Activated naive CD8-positive, alpha-beta T cell treated with anti-CD3 and anti-CD28 coated beads, Interleukin-2, amount 10 ng/mL, durations not matched to agents 7 days and 5 days (primary cell): Measurements from ENCODE around the gene BMAL1. TPM values are rescaled to one million over a fixed set of nuclear protein-coding genes. Genes with fewer than 3 reads are reported as not detected.
"Not testable (repeated sequence)": the region's sequence is repeated elsewhere in the genome, so short reads cannot be mapped to it uniquely, and the experiment has no call there.

Source experiments
- ATAC-seq: fragments of 150-1000 bp; cut with Tn5 transposase; one replicate; pipeline ENCODE4 v1.10.0; 2021; ENCODE audit warnings: low read depth, moderate library complexity
- POLR2A ChIA-PET: fragments of 350-600 bp; sonication (Branson Sonifier 250); formaldehyde crosslinking; loops from one replicate; lab custom pipeline; 2021; ENCODE audit warnings: antibody characterized with exemption; lab: Charles Lee
- DNase-seq: peaks from one replicate; pipeline ENCODE4 v3.0.0; 2021
- H3K27ac Mint-ChIP-seq: one replicate; pipeline ENCODE4 v1.8.0; 2022; ENCODE audit warnings: mild to moderate bottlenecking, mixed read lengths
- H3K27me3 Mint-ChIP-seq: one replicate; pipeline ENCODE4 v1.8.0; 2022; ENCODE audit warnings: mild to moderate bottlenecking, moderate library complexity, mixed read lengths
- H3K36me3 Mint-ChIP-seq: one replicate; pipeline ENCODE4 v1.8.0; 2021; ENCODE audit warnings: mild to moderate bottlenecking, mixed read lengths
- H3K4me1 Mint-ChIP-seq: one replicate; pipeline ENCODE4 v1.8.0; 2021; ENCODE audit warnings: mixed read lengths
- H3K4me3 Mint-ChIP-seq: one replicate; pipeline ENCODE4 v1.8.0; 2022; ENCODE audit warnings: mild to moderate bottlenecking, moderate library complexity, mixed read lengths
- H3K9me3 Mint-ChIP-seq: one replicate; pipeline ENCODE4 v1.8.0; 2021; ENCODE audit warnings: mixed read lengths
- total RNA-seq, 2 experiments: library from RNA; stranded (reverse); gene quantifications; one replicate each; pipeline ENCODE4 v1.2.3, GENCODE V29; 2021

BMAL1 gene
- total RNA-seq, 2 experiments from 2014 or later: 76.8 to 83.3 TPM

DNA sequence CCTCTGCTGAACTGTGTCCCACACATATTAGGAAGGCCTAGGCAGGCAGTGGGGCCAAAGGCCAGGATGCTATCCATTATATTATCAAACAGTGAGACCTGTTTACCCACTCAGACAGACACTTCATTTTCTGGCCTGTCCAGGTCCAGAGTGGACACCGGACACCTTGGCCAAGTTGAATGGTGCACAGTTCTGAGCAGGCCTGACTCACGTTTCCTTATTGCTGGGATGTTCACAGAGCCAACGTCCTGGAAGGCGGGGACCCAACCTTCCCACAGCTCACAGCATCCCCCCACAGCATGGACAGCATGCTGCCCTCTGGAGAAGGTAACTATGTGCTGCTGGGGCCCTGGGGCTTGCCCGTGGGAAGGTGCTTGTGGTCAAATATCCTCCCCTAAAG lies 98.8 kb downstream of the BMAL1 start:
- POLR2A ChIA-PET: no interaction called here
- H3K4me3 Mint-ChIP-seq: no peak overlapping the region
- H3K27ac Mint-ChIP-seq: peak overlapping the region; percentile 43
- H3K9me3 Mint-ChIP-seq: no peaks in the 10 kb centered on the region
- DNase-seq (no peak), ATAC-seq (no peak)
- H3K36me3 Mint-ChIP-seq: peaks cover 25% of the 10 kb centered on the region
- no peaks in the 10 kb centered on the region for H3K27me3 Mint-ChIP-seq
- peaks cover 1% of the 10 kb centered on the region for H3K4me1 Mint-ChIP-seq

DNA sequence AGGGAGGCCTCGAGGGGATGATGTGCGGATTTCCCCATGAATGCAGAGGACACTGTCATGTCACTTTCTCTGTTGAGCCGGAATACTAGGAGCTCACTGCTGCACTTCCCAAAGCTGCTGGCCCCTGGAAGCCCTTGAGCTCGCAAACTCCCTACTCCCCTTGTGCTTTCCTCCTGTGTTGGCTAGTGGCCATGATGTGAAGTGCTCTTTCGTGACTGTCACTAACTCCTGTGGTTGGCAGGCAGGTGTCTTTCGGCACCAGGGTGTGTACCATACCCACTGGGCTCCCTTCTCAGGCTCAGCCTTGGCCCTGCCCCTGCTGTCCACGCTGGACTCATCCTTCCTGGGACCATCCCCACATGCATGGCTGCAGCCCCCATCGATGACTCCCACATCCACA lies 99.2 kb downstream of the BMAL1 start:
- H3K4me3 Mint-ChIP-seq: no peak overlapping the region
- ATAC-seq (no peak), DNase-seq (no peak)
- no peaks in the 10 kb centered on the region for H3K9me3 Mint-ChIP-seq
- peak overlapping the region; percentile 5 for H3K27ac Mint-ChIP-seq
- peaks cover 1% of the 10 kb centered on the region for H3K4me1 Mint-ChIP-seq
- H3K27me3 Mint-ChIP-seq: no peaks in the 10 kb centered on the region
- POLR2A ChIA-PET: no interaction called here
- peaks cover 27% of the 10 kb centered on the region for H3K36me3 Mint-ChIP-seq

DNA sequence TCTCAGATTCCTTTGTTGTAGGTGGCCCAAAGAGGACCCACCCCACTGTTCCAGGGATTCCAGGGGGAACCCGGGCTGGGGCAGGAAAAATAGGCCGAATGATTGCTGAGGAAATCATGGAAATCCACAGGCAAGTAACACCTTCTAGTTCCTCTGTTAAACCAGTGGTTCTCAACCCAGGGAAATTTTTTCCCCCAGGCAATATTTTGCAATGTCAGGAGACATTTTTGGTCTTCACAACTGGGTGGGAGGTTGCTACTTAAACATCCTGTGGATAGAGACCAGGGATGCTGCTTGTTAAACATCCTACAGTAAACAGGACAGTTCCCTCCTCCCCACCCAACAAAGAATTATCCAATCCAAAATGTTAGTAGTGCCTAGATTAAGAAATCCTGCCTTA lies 100.7 kb downstream of the BMAL1 start:
- POLR2A ChIA-PET: no interaction called here
- peaks cover 1% of the 10 kb centered on the region for H3K4me1 Mint-ChIP-seq
- no peak for ATAC-seq
- H3K9me3 Mint-ChIP-seq: no peaks in the 10 kb centered on the region
- DNase-seq: no peak
- no peak overlapping the region for H3K4me3 Mint-ChIP-seq
- H3K36me3 Mint-ChIP-seq: peaks cover 36% of the 10 kb centered on the region
- no peaks in the 10 kb centered on the region for H3K27me3 Mint-ChIP-seq
- no peak overlapping the region for H3K27ac Mint-ChIP-seq

DNA sequence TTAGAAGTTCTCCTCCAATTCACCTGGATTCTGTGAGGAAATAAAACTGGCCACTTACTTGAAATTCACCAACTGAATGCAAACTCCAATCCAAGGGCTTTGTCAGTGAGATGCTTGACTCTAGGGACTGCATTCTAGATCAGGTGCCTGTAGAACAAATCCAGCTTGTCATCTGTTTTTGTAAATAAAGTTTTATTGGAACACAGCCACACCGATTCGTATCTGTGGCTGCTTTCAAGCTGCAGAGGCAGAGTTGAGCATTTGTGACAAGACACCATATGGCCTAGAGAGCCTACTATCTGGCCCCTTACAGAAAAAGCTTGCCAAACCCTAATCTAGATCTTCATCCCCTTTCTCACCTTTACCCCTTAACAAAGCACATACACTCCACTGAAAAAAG lies 103.1 kb downstream of the BMAL1 start:
- no peak overlapping the region for H3K4me3 Mint-ChIP-seq
- H3K27ac Mint-ChIP-seq: no peak overlapping the region
- peaks cover 27% of the 10 kb centered on the region for H3K36me3 Mint-ChIP-seq

DNA sequence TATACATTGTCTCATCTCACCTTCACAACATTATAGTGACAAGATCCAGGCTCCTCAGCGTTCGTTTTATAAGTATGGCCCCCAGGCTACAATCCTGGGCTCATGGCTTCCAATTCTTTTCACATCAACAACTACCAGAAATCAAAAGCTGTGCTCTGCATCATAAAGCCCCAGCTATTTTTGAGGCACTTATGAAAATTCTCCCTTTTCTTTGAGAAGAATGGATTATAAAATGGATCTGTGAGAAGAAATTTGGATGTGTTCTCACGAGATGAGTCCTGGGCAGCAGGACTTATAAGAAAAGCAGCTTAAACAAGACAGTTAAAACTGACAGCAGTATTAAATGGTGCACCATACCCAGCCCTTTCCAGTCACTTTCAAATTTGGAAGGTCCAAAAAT lies 105.2 kb downstream of the BMAL1 start:
- no peaks in the 10 kb centered on the region for H3K27me3 Mint-ChIP-seq
- H3K4me1 Mint-ChIP-seq: no peaks in the 10 kb centered on the region
- no peak overlapping the region for H3K27ac Mint-ChIP-seq
- H3K9me3 Mint-ChIP-seq: no peaks in the 10 kb centered on the region
- ATAC-seq: no peak
- POLR2A ChIA-PET: no interaction called here
- no peak for DNase-seq
- H3K36me3 Mint-ChIP-seq: peaks cover 20% of the 10 kb centered on the region
- H3K4me3 Mint-ChIP-seq: no peak overlapping the region

More for the DNA sequence above, 103.1 kb downstream of the BMAL1 start:
- POLR2A ChIA-PET: no interaction called here
- DNase-seq (no peak), ATAC-seq (no peak)
- no peaks in the 10 kb centered on the region for H3K4me1 Mint-ChIP-seq
- H3K27me3 Mint-ChIP-seq: no peaks in the 10 kb centered on the region
- H3K9me3 Mint-ChIP-seq: no peaks in the 10 kb centered on the region

DNA sequence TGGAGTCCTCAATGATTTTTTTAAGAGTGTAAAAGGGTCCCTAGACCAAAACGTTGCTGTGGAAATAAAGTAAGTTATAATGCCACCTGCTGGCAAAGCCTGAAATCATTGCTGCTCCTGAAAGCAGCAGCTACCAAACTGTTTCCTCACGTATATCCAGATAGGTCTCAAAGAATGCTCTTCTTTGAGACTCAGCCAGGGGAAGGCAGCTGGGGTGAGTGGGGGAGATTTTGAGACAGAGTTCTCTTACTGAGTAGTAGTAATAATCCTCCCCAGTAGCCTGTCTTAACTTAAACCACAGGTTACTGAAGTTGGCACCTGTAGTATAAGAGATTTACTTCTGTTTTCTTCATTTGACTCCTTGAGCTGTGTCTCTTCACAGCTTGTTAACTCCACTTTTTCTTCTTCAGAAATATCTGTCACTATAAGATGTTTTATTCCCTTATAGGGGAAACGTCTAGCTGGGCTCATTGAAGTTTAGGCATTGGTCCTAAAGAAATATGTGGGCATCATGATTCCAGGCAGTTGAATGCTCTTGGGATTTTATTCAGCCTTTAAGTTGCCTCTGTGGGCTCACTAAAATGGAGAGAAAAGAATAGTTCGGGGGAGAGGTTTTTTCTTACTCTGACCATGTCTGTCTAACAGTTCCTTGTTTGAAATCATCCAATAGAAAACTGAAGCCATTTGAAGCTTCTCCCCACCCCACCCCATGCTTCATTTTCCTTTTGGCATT lies 107.5 kb downstream of the BMAL1 start:
- no peak overlapping the region for H3K27ac Mint-ChIP-seq
- DNase-seq: no peak
- H3K36me3 Mint-ChIP-seq: peaks cover 29% of the 10 kb centered on the region
- H3K9me3 Mint-ChIP-seq: no peaks in the 10 kb centered on the region
- ATAC-seq: no peak
- H3K4me1 Mint-ChIP-seq: no peaks in the 10 kb centered on the region
- POLR2A ChIA-PET: no interaction called here
- H3K4me3 Mint-ChIP-seq: no peak overlapping the region
- no peaks in the 10 kb centered on the region for H3K27me3 Mint-ChIP-seq

DNA sequence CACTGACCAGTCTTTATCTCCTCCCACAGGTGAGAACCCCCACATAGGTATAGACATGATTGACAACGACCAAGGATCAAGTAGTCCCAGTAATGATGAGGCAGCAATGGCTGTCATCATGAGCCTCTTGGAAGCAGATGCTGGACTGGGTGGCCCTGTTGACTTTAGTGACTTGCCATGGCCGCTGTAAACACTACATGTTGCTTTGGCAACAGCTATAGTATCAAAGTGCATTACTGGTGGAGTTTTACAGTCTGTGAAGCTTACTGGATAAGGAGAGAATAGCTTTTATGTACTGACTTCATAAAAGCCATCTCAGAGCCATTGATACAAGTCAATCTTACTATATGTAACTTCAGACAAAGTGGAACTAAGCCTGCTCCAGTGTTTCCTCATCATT lies 109.0 kb downstream of the BMAL1 start:
- DNase-seq (no peak), ATAC-seq (no peak)
- Mint-ChIP-seq H3K4me3 (no peak overlapping the region), H3K9me3 (no peaks in the 10 kb centered on the region), H3K27ac (no peak overlapping the region), H3K36me3 (peaks cover 38% of the 10 kb centered on the region), H3K4me1 (no peaks in the 10 kb centered on the region), H3K27me3 (no peaks in the 10 kb centered on the region)
- POLR2A ChIA-PET: no interaction called here

DNA sequence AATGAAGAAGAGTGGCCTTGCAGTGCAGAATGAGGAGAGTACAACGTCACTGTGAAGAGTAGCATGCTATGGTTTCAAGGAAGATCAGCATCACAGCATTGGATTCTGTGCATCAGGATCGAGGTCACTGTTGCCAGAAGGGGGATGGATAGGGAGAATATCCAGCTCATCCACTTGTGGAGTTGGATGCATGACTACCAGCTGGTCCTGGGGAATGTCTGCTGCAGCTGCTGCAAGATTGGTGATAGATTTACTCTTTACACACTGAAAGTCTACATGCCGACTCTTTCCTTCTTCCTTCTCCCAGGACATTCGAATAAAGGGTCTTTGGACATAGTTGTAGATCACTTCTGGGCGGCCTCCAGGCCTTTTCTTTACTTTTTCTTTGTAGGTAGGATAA lies 111.2 kb downstream of the BMAL1 start:
- Mint-ChIP-seq H3K4me1 (no peaks in the 10 kb centered on the region), H3K27ac (no peak overlapping the region), H3K36me3 (peaks cover 37% of the 10 kb centered on the region), H3K4me3 (no peak overlapping the region), H3K9me3 (no peaks in the 10 kb centered on the region), H3K27me3 (no peaks in the 10 kb centered on the region)
- ATAC-seq (no peak), DNase-seq (no peak)
- POLR2A ChIA-PET: no interaction called here

DNA sequence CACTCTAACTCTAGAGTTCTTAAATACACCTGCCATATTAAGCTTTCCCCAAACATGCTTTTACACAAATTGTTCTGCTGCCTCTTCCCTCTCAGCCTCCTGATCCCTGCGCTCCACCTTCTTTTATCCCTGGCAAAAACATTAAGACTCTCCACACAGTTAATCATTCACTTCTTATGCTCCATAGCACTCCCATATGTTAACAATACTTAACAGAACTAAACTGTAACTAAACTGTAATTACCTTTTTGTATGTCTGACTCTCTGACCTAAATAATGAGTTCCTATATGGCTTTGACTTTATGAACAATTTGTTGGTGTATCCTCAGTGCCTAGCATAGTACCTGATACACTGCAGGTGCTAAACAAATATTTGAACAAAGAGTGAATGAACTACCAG lies 113.6 kb downstream of the BMAL1 start:
- Mint-ChIP-seq H3K4me3 (no peak overlapping the region), H3K27me3 (no peaks in the 10 kb centered on the region), H3K4me1 (no peaks in the 10 kb centered on the region), H3K36me3 (peaks cover 38% of the 10 kb centered on the region), H3K27ac (no peak overlapping the region), H3K9me3 (peaks cover under 1% of the 10 kb centered on the region)
- ATAC-seq (no peak), DNase-seq (no peak)
- POLR2A ChIA-PET: no interaction called here

DNA sequence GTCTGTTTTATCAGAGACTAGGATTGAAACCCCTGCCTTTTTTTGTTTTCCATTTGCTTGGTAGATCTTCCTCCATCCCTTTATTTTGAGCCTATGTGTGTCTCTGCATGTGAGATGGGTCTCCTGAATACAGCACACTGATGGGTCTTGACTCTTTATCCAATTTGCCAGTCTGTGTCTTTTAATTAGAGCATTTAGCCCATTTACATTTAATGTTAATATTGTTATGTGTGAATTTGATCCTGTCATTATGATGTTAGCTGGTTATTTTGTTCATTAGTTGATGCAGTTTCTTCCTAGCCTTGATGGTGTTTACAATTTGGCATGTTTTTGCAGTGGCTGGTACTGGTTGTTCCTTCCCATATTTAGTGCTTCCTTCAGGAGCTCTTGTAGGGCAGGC lies 120.7 kb downstream of the BMAL1 start:
- POLR2A ChIA-PET, H3K4me3 Mint-ChIP-seq, ATAC-seq, H3K4me1 Mint-ChIP-seq, H3K27ac Mint-ChIP-seq, H3K27me3 Mint-ChIP-seq, DNase-seq: not testable (repeated sequence)
- Mint-ChIP-seq H3K36me3 (peaks cover 44% of the 10 kb centered on the region), H3K9me3 (peaks cover 15% of the 10 kb centered on the region)

DNA sequence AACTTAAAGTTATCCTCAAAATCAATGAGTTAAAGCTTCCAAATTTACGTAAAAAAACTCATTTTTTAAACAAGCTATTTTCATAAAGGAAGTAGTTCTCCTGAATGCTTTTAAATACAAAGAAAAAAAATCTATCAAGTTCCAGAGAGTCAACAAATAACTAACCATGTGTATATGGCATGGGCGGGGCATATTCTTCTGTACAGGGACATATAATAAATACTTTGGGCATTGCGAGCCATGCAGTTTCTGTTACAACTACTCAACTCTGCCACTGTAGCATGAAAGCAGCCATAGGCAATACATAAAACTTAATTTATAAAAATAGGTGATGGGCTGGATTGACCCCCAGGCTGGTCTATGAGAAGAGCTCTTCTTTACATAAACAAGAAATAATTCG lies 127.6 kb downstream of the BMAL1 start:
- ATAC-seq (no peak), DNase-seq (no peak)
- H3K27me3 Mint-ChIP-seq: no peaks in the 10 kb centered on the region
- no peak overlapping the region for H3K27ac Mint-ChIP-seq
- H3K4me1 Mint-ChIP-seq: no peaks in the 10 kb centered on the region
- POLR2A ChIA-PET: no interaction called here
- no peak overlapping the region for H3K4me3 Mint-ChIP-seq
- peaks cover 41% of the 10 kb centered on the region for H3K36me3 Mint-ChIP-seq
- H3K9me3 Mint-ChIP-seq: peaks cover 10% of the 10 kb centered on the region

DNA sequence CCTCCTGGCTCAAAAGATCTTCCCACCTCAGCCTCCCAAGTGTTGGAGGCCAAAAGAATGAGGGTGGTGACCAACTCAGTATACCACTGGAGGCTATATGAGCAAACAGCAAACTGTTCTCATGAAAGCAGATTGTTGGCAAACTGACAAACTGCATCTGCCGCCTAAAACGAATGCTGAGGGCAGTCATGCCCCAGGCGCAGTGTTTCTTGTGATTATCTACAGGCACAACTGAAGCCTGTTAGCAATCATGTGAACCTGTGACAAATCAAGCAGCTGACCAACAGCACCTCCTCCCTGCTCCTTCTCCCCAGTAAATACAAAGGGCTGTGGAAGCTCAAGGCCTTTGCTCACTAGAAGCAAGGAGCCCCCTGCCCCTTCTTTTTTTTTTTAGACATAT lies 137.6 kb downstream of the BMAL1 start:
- no peak for ATAC-seq
- no peaks in the 10 kb centered on the region for H3K27me3 Mint-ChIP-seq
- H3K9me3 Mint-ChIP-seq: no peaks in the 10 kb centered on the region
- POLR2A ChIA-PET: no interaction called here
- no peak overlapping the region for H3K27ac Mint-ChIP-seq
- no peak overlapping the region for H3K4me3 Mint-ChIP-seq
- no peak for DNase-seq
- H3K4me1 Mint-ChIP-seq: no peaks in the 10 kb centered on the region
- H3K36me3 Mint-ChIP-seq: peaks cover 30% of the 10 kb centered on the region

DNA sequence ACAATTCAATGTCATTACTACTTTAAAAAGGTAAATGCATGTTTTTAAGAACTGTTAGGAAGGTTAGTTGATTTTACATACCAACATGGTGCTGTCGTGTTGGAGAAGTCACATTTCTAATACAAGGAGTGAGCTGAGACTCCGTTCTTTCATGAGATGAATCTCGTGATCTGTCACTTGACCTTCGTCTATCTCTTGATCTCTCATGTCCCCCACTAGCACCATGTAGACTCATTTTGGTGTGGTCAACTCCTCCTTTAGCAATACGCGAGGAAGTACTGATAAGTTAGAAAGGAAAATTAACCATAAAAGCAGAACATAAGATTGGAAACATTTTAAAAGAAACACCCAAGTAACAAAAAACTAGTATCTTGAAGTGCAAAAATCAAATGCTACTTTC lies 144.0 kb downstream of the BMAL1 start:
- ATAC-seq: no peak
- POLR2A ChIA-PET: no interaction called here
- Mint-ChIP-seq H3K36me3 (peaks cover 21% of the 10 kb centered on the region), H3K27me3 (no peaks in the 10 kb centered on the region), H3K27ac (no peak overlapping the region), H3K9me3 (peaks cover 3% of the 10 kb centered on the region), H3K4me1 (peaks cover 2% of the 10 kb centered on the region), H3K4me3 (no peak overlapping the region)
- DNase-seq: no peak

DNA sequence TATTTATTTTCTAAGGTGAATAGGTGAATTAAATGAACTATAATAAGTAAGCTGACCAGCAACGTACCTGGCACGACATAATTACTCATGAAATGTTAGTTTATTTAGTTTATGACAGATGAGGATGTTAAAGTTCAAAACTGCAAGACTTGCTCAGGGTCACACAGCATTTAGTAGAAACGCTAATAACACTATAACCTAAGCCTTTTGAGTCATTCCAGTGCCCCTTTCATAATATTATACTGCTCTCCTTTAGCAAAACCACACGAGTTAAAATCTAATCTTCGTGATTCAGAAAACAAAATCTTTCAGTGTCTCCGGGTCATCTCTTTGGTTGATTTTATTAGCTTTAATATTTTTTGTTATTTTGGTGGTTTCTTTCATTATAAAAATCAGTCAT lies 145.8 kb downstream of the BMAL1 start:
- H3K36me3 Mint-ChIP-seq: peaks cover 25% of the 10 kb centered on the region
- no peak for ATAC-seq
- H3K27me3 Mint-ChIP-seq: no peaks in the 10 kb centered on the region
- peaks cover 9% of the 10 kb centered on the region for H3K9me3 Mint-ChIP-seq
- H3K27ac Mint-ChIP-seq: no peak overlapping the region
- peaks cover 2% of the 10 kb centered on the region for H3K4me1 Mint-ChIP-seq
- H3K4me3 Mint-ChIP-seq: no peak overlapping the region
- POLR2A ChIA-PET: no interaction called here
- no peak for DNase-seq
